GM21786 (cell line): Measurements from ENCODE around the gene AKAP8.
"Not testable (repeated sequence)": the region's sequence is repeated elsewhere in the genome, so short reads cannot be mapped to it uniquely, and the experiment has no call there.

Experiments used
- ATAC-seq: cut with Tn5 transposase; IDR thresholded peaks from one replicate; pipeline ENCODE4 v1.9.1; 2021; ENCODE audit not compliant: unreplicated experiment

Gene AKAP8

DNA sequence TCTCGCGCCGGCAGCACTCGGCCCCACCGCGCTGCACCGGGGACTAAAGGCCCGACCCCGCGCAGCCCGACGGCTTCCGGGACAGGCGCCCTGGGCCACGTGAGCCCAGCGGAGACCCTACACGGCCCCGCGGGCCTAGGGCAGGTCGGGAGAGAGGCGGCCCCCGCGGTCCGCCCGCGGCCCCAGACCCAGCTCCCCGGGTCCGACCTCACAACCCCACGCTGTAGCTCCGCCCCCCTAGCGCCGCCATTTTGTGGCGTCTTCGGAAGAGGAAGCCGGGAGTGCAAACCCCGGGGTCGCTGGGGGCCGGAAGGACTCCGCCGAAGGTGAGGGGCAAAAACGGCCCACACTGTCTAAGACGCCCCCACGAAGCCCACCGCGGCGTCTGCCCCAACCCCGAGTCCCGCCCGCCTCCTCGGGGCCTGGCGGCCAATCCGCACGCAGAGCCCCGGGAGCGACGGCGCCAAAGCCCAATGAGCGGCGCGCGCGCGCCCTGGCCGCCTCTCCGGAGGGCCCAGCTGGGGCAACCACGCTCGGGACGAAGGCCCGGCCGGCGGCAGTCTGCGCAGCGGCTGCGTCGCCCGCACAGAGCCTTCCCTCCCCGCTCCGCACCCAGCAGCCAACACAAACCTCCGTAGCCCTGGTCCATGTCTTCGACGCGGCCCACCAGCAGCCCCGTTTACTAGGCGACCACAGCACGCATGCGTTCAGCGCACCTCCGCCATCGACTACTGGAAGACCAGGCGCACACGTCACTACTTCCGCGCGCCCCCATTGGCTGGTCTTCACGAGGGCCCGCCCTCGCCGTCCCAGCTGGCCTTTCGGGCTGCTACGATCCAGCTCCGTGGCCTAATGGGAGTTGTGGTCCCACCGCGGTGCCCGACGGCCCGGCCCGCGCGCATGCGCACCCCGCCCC is at the start of gene AKAP8:
AKAP8 (minus strand) TSS at position 705 of the 916 bp plus-strand sequence; CDS start at position 649, 56 bp downstream.
- peak; percentile 79 for ATAC-seq

DNA sequence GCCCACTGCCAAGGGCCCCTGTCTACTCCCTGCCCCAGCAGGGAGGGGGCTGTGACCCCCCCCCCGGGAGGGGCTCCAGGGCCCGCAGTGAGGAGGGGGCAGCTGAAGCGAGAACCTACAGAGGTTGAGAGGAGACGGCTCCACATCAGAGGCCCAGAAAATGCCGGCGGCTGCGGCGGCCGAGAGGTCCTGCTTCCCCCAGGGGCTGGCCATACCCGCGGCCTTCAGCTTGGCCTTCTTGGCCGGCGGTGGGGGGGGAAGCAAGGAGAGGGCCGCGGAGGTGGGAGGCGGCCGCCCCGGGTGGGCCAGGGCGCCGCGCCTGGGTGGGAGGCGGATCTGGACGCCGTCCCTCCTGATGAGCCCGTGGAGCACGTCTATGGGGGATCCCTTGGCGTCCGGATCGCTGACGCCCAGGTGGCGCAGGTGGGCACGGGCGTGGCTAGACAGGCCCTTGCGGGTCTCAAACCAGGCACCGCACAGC is 48.4 kb upstream of the AKAP8 start:
- no peak for ATAC-seq

DNA sequence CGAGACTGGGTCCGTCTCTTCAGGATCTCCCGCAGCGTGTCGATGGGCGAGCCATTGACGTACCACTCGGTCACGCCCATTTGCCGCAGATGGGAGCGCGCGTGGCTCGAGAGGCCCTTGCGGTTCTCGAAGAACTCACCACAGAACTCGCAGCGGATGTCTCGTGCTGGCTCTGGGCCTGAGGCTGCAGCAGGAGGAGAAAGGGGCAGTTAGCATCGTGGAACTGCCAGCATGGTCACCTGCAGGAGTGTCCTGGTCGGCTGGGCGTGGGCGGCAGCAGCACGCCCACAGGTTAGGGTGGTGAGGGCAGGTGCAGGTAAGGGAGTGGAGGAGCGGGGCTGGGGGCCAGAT is 47.7 kb upstream of the AKAP8 start:
- no peak for ATAC-seq

DNA sequence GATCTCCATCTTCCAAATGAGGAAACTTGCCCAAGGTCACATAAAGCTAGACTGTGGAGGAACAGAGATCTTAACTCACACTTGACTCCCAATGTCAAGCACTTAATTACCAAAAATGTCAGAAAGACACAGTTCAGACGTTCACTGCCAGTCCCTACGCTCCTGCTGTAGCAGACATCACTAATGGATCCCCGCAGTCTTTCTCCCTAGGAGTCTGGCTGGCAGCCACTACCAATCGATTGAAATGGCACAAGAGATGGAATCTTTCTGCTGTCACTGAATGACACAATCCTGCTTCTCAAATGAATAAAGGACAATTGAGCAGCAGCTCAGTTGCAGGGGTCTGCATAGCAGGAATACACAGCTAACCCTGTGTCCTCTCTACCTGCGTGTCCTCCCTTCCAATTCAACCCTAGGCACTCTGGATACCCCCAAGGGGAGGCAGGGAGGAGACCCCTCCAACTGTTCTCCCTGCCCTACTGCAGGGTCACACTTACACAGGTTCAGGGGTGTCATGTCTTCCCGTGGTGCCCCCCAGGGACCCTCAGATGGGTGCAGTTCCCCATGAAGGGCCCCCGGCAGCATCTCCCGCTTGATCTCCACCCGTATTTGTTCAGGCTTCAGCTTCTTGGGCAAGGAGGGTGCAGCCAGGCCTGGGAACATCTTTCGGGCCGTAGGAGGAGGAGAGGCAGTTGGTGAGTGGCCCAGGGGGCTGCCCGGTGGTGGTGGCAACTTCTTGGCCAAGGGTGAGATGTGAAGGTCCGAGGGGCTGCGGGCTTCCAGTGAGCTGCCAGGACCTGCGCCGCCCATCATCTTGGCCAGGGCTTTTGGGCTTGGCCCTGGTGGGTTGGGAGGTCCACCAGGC is 47.1 kb upstream of the AKAP8 start:
- ATAC-seq: no peak

DNA sequence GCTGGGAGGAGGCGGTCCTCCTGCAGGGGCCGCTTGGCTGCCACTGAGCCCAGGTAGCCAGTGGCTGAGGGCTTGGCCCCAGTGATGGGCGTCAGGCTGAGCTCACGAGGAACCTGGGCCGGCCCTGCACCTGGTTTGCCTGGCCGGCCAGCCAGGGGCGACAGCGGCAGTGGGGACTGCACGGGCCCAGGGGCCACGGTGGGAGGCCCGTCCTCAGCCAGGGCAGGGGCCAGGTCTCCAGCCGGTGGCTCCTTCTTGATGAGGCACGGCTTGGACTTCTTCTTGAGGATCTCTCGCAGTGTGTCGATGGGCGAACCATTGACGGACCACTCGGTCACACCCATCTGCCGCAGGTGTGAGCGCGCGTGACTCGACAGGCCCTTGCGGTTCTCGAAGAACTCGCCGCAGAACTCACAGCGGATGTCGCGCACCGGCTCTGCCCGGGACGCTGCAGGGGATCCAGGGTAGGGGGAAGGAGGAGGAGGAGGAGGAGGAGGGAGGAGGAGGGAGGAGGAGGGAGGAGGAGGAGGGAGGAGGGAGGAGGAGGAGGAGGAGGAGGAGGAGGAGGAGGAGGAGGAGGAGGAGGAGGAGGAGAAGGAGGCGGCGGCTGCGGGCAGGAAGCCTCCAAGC is 45.8 kb upstream of the AKAP8 start:
- no peak for ATAC-seq

DNA sequence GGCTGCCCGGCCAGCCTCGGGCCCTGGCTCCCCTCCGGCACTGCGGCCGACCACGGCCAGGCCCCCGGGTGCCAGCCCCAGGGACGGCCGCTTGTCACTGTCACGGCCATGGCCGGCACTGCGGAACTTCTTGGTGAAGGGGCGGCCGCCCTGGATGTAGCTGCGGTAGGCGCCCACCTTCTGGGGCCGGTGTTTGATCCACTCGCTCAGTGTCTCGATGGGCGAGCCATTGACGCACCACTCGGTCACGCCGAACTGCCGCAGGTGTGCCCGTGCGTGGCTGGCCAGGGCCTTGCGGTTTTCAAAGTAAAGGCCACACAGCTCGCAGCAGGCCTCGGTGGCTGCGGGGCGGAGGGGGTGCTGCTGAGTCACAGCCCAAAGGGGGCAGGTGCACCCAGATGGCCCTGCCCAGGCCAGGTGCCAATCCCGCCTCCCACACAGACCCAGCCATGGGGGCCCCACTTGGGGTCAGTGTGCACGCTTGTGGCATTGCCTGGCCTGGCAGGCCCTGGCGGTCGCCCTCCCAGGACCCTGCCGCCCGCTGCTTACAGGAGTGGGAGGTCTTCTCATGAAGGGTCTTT is 45.2 kb upstream of the AKAP8 start:
- ATAC-seq: no peak

DNA sequence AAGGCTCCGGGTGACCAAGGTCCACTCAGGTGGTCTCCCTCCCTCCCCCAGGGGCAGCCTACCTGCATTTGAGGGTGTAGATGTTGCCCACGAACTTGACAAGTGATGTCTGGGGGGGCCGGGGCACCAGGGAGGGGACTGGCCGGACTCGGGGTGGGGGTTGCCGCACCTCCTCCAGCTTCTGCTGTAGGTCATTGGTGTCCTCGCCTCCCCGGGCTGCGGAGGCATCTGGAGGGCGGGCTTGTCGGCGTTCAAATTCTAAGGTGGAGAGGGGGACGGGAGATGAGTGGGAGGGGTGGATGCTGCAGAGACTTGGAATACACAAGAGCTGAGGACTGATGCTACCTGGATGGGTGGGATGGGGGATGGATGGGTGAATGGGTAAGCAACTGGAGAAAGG is 44.5 kb upstream of the AKAP8 start:
- no peak for ATAC-seq

DNA sequence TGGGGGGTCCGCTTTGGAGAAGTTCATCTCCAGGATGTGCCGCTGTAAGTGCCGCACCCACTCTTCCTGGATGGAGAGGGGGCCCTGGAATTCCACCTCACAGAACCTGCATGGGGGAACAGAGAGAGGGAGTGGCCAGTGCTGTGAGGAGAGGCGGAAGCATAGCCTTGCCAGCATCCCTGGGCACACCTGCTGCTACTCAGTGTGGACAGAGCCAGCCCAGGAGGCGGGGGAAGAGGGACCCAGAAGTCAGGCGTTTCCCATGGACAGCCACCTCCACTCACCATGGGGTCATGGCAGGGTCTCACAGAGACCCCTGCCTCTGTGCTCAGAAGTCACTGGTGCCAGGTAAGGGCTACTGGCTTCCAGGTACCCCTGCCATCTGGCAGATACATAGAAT is 43.5 kb upstream of the AKAP8 start:
- no peak for ATAC-seq

DNA sequence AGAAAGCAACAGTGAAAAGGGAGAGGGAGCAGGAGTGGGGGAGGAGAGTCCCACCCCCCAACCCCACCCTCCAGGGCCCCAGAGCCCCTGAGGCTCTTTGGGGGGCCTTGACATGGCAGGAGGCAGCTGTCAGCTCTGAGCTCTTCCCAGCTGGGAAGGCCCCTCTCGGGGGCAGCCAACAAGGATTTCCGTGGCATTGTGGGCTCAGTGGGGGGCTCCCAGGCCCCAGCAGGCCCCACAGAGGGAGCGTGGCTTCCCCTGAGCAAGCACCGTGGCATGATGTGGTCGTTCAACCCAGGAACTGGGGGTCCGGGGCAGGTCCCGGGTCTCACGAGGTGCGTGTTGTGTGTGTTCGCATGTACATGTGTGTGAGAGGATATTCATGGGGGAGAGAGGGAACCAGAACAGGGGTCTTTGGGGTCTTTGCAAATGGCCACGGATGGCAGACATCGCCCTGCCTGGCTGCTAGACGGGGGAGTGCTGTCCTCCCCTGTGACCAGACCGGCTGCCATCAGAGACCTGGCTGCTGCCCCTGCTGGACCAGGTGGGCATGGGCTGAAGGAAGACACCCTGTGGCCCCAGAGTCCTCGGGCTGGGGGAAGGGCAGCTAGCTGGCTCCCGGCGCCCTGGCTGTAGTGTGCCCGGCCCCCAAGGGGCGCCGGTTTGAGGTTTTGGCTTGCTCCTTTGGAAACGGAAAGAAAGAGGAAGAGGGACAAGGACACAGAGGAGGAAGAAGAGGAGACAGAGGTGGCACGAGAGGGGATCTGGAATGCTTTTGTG is 42.9 kb upstream of the AKAP8 start:
- ATAC-seq: no peak

DNA sequence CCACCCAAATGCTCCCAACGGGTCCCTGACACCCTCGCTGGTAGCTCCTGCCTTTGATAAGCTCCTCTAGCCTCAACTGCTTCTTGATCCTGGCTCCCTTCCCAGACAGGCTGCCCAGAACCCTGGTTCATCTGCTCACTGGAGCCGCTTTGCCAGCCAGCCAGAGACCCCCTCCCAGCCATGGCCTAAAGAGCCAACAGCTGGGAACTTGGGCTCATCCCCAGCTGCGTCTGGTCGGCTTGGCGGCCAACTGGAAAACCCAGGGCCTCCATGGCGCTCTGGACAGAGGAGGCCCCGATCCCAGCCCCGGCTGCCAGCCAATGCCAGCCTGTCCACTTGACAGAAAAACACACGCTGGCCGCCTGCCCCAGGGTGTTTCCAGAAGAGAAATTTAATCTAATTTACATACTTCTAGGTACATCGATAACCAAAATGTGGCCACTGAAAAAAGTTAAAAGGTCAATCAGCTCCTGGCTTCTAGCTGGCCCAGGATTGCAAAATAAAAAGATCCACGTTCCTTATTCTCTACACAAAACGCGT is 42.2 kb upstream of the AKAP8 start:
- ATAC-seq: no peak

DNA sequence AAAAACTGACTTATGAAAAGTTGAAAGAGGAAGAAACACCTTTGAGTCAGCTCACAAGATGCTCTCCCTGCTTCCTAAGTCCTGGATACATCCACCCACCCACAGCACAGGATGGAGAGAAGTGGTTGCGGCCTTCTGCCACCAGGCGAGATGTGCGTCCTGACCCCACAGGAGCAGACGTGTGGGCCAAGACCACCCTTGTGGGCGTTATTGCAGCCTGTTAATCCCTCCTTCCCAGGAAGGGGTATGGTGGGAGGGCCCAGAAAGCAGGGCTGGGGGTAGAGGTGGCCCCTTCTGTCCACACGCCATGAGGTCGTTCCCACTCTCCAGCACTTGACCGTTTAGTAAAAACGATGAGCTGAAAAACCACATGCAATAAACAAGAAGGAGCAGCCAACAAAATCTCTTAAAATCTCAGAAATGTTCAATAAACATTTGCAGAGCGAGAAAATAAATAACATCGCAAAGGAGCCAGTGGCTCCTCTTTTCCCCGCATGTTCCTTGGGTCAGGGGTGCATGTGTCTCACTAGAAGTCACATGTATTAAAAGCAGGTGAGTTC is 41.6 kb upstream of the AKAP8 start:
- ATAC-seq: no peak

DNA sequence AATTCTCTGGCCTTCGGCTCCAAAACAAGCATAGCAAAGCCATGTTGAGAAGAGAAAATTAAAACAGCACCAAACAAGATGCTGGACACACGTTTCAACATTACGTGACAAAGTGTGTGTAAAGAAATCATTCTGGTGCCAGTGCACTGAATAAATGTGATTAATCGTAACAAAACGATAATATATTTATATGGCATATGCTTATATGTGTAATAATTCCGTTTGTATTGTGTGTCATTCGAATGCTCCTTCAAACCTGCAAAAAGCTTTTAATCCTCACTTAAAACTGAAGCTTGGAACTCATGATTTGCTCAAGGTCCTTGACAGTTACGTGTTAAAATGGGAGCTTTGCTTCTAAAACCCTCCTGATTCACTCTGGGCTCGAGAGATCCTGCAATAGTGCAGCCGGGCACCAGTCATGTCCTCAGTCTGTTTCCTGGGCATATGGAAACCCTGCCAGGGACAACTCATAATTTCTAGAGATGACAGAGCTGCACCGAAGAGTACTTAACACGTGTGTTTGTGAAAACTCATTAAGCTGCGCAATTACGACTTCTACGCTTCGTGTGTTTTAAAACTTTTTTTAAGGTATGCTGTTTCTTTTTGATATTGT is 39.9 kb upstream of the AKAP8 start:
- no peak for ATAC-seq

DNA sequence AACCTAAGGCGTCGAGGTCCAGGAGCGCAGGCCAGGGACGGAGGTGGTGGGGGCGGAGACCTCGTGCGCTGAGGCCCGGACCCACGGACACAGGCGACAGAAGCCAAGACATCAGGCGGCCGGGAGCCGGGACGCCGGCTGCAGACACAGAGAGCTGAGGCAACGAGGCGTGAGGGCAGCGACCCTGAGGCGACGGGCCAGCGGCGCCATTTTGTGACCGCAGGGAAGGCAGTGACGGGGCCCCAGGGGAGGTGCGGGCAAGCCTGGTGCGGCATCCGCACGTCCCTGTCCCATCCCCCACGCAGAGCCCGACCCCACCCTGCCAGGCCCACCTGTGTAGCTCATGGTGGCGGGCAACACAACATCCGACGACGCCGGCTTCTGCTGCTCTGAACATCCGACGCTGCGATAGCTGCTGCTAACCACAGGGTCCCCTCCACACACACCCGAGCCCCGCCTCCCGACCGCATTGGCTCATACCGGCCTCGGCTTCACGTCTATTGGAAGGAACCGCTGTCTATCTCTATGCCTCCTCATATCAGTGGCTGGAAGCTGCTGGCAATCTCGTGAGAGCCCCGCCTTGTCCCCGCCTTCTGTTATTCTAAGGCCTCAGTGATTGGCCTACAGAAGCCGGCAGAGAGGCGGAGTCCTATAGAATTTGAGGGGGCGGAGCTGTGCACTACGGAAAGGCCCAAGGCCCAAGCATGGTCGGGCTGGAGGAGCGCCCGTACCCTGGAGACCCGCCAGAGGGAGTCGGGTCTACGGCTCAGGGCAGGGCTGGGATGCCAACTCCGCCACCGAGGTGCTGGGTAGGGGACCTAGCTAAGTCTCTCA is 39.2 kb upstream of the AKAP8 start, which contains the start of gene AKAP8L:
AKAP8L (minus strand) TSS at position 410 of the 834 bp plus-strand sequence; CDS start at position 345, 65 bp downstream.
- peak; percentile 94 for ATAC-seq

DNA sequence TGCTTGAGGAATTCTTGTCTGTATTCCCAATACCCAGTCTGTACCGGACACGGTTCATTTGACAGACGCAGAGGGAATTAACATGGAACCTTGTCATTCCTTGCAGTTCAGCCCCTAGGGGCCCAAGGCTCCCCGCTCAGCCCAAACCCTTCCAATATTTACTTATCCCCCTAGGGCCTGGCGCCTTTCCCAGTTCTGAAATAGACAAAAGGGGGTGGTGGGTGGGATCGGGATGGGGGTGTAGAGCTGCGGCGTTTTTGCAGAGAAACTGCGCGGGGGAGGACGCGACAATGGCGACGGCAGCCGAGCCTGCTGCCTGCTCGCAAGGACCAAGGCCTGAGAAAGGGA is 38.6 kb upstream of the AKAP8 start:
- no peak for ATAC-seq

DNA sequence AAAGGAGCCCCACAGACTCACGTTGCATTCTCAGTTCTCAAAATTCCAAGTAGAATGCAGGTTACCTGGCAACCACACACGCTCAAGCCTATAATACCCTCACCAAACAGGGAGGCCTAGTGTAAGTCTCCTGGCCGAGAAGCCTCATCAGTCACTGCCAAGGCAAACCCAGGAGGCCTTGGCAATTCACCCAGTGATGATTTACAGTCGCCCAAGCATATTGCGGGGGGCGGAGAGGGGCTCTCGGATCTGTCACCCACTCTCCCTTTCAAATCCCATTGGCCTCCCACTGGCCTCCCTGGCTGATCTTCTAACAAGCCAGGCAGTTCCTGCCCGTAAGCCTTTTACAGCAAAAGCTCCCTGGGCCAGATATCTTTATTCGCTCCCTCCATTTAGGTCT is 38.1 kb upstream of the AKAP8 start:
- no peak for ATAC-seq

DNA sequence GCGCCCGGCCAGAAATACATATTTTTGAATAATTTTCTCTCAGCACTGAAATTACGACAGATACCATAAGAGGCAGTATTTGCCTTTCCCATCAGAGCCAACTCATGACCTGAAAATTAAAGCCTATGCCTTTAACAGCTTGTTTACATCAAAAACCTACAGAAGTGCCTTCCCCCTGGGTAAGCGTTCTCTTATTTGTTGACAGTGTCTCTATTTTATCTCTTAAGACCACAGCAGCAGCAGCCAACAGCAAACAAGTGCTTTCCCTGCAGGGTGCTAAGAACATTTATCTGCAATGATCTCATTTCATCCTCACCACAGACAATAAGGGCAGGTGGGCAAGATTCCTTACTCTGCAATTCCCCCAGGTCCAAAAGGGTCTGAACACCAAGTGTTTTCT is 33.2 kb upstream of the AKAP8 start:
- ATAC-seq: no peak

DNA sequence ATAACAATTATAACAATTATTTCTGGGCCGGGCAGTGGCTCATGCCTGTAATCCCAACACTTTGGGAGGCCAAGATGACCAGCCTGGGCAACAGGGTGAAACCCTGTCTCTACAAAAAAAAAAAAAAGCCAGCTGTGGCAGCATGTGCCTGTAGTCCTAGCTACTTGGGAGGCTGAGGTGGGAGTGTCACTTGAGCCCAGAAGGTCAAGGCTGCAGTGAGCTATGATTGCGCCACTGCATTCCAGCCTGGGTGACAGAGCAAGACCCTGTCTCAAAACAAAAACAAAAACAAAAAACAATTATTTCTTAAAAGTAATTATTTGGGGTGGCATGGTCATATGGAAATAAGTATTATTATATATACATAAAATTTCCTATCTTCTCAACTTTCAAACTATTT is 31.8 kb upstream of the AKAP8 start:
- not testable (repeated sequence) for ATAC-seq

DNA sequence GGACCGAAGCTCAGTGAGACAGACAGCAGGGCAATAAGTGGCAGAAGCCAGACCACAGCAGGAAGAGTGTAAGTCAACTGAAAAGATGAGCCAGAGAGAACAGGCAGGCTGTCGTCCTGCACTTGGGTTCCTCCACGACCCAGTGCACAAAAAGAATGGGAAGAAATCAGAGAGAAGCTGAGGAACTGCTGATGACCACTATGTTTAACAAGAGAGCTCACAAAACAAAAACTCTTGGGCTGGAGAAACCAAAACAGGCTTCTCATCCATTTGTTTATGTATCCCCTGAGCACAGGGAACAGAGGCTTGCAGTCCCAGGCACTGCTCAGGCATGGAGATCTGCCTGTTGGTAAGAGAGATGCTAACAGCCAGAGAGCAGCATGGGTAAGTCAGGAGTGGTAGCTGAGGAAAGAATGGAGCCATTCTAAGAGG is 25.2 kb upstream of the AKAP8 start:
- ATAC-seq: no peak
